ENCODE measurements around the gene CES2.

CES2 gene

GRCh38 chr16:66920299-66920590, 15.1 kb upstream of the CES2 start:
- H3K4me3 ChIP-seq, result no peak overlapping the region
- no peaks in the 10 kb centered on the region for H3K36me3 ChIP-seq
- peak overlapping the region in 1 of 11 experiments; percentile 18; a peak in 1 of 22 replicates for H3K9ac ChIP-seq
- no peak overlapping the region for H3K27ac ChIP-seq
- H3K27me3 ChIP-seq, result peaks cover 11 to 24% (median 13%) of the 10 kb centered on the region in 11 experiments
- peak overlapping the region in 8 of 11 experiments; percentile 12 to 64 (median 39); a peak in 10 of 22 replicates for H3K4me2 ChIP-seq
- H3K9me3 ChIP-seq (replicated peaks in 1 of 11), result no peaks in the 10 kb centered on the region
- no peak for TF ChIP-seq Cebpa-rat (IDR thresholded peaks at IDR 0.05)
- peaks cover 23 to 65% (median 62%) of the 10 kb centered on the region in 10 experiments for H3K4me1 ChIP-seq
- 0 out of 22 replicates have a peak, but pooled peaks cover 0 to 17% (median 0%) of the 10 kb centered on the region in 11 experiments for H4K20me1 ChIP-seq

- H3K4me1 ChIP-seq, result peaks cover 31 to 74% (median 70%) of the 10 kb centered on the region in 10 experiments
- peak overlapping the region in 9 of 11 experiments; percentile 15 to 97 (median 93); a peak in 17 of 22 replicates for H3K4me2 ChIP-seq
- H3K27me3 ChIP-seq, result peaks cover 20 to 33% (median 22%) of the 10 kb centered on the region in 11 experiments
Measured at GRCh38 chr16:66920924-66921680, 14.2 kb upstream of the CES2 start.

GRCh38 chr16:66921729-66922450, 13.4 kb upstream of the CES2 start:
- H3K27ac ChIP-seq, result peak overlapping the region in 6 of 11 experiments; percentile 71 to 93 (median 81); a peak in 12 of 22 replicates
- peak overlapping the region in 9 of 11 experiments; percentile 15 to 97 (median 93); a peak in 17 of 22 replicates for H3K4me2 ChIP-seq
- no peaks in the 10 kb centered on the region for H3K9me3 ChIP-seq (replicated peaks in 1 of 11)
- no peaks in the 10 kb centered on the region for H3K36me3 ChIP-seq
- peaks cover 39 to 82% (median 78%) of the 10 kb centered on the region in 10 experiments for H3K4me1 ChIP-seq
- H4K20me1 ChIP-seq, result 0 out of 22 replicates have a peak, but pooled peaks cover 0 to 20% (median 0%) of the 10 kb centered on the region in 11 experiments
- TF ChIP-seq Cebpa-rat (IDR thresholded peaks at IDR 0.05), result no peak
- H3K27me3 ChIP-seq, result peaks cover 28 to 38% (median 30%) of the 10 kb centered on the region in 11 experiments
- H3K9ac ChIP-seq, result peak overlapping the region in 4 of 11 experiments; percentile 11 to 81 (median 78); a peak in 6 of 22 replicates
- H3K4me3 ChIP-seq, result no peak overlapping the region

More at GRCh38 chr16:66920924-66921680, 14.2 kb upstream of the CES2 start:
- H3K4me3 ChIP-seq, result no peak overlapping the region
- peak overlapping the region in 2 of 11 experiments; percentile 7 to 41; a peak in 4 of 22 replicates for H3K9ac ChIP-seq
- no peaks in the 10 kb centered on the region for H3K9me3 ChIP-seq (replicated peaks in 1 of 11)
- H4K20me1 ChIP-seq, result 0 out of 22 replicates have a peak, but pooled peaks cover 0 to 17% (median 0%) of the 10 kb centered on the region in 11 experiments
- H3K27ac ChIP-seq, result peak overlapping the region in 6 of 11 experiments; percentile 30 to 93 (median 74); a peak in 10 of 22 replicates
- TF ChIP-seq Cebpa-rat (IDR thresholded peaks at IDR 0.05), result no peak
- H3K36me3 ChIP-seq, result no peaks in the 10 kb centered on the region

GRCh38 chr16:66923247-66923731, 12.0 kb upstream of the CES2 start:
- peaks cover 29 to 38% (median 34%) of the 10 kb centered on the region in 11 experiments for H3K27me3 ChIP-seq
- H3K4me3 ChIP-seq, result peak overlapping the region in 8 of 10 experiments; percentile 8 to 59 (median 34); a peak in 11 of 20 replicates
- TF ChIP-seq Cebpa-rat (IDR thresholded peaks at IDR 0.05), result no peak
- H3K27ac ChIP-seq, result peak overlapping the region in 8 of 11 experiments; percentile 53 to 93 (median 74); a peak in 16 of 22 replicates
- no peaks in the 10 kb centered on the region for H3K9me3 ChIP-seq (replicated peaks in 1 of 11)
- peaks cover 53 to 96% (median 92%) of the 10 kb centered on the region in 10 experiments for H3K4me1 ChIP-seq
- peak overlapping the region; percentile 50 to 97 (median 89) for H3K4me2 ChIP-seq
- peak overlapping the region in 9 of 11 experiments; percentile 16 to 81 (median 66); a peak in 17 of 22 replicates for H3K9ac ChIP-seq
- H3K36me3 ChIP-seq, result no peaks in the 10 kb centered on the region
- H4K20me1 ChIP-seq, result peaks cover 0 to 24% (median 0%) of the 10 kb centered on the region in 11 experiments; a peak in 2 of 22 replicates

DNA sequence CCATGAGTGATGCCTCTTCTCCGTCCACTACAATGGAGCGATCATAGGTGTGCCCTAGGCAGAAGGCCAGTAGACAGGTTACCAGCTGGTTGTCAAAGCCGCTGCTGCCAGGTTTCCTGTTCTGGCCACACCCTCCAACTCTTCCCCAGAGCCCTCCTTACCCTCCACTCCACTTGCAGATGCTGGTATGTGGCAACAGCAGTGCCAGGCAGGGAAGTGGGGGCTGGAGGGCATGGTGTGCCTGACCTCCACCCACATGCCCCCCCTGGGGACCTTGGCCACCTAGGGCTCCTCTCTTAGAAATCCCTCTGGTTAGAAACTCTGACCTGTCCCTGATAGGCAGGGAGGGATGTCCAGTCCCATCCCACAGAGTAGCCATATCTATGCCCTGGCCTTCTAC, 11.4 kb upstream of the CES2 start:
- Histone ChIP-seq H3K4me3 (peak overlapping the region in 7 of 10 experiments; percentile 8 to 59 (median 35); a peak in 10 of 20 replicates), H3K27ac (peak overlapping the region in 7 of 11 experiments; percentile 65 to 93 (median 75); a peak in 13 of 22 replicates), H3K36me3 (no peaks in the 10 kb centered on the region), H3K4me2 (peak overlapping the region; percentile 50 to 97 (median 89)), H3K9ac (peak overlapping the region in 8 of 11 experiments; percentile 47 to 81 (median 68); a peak in 12 of 22 replicates), H3K4me1 (peaks cover 59 to 99% (median 96%) of the 10 kb centered on the region in 10 experiments), H4K20me1 (peaks cover 0 to 24% (median 0%) of the 10 kb centered on the region in 11 experiments; a peak in 2 of 22 replicates), H3K9me3 (replicated peaks in 1 of 11) (no peaks in the 10 kb centered on the region), H3K27me3 (peaks cover 29 to 38% (median 34%) of the 10 kb centered on the region in 11 experiments)
- TF ChIP-seq Cebpa-rat (IDR thresholded peaks at IDR 0.05), result peak in 6 of 11 experiments; percentile 29 to 85 (median 70); a peak in 7 of 22 replicates

GRCh38 chr16:66924527-66925321, 10.6 kb upstream of the CES2 start:
- Histone ChIP-seq H3K27ac (peak overlapping the region in 6 of 11 experiments; percentile 71 to 93 (median 81); a peak in 12 of 22 replicates), H3K4me1 (peaks cover 63 to 93% (median 88%) of the 10 kb centered on the region in 10 experiments), H4K20me1 (peaks cover 0 to 24% (median 0%) of the 10 kb centered on the region in 11 experiments; a peak in 2 of 22 replicates), H3K27me3 (peaks cover 29 to 38% (median 34%) of the 10 kb centered on the region in 11 experiments), H3K4me2 (peak overlapping the region; percentile 77 to 97 (median 92)), H3K4me3 (peak overlapping the region; percentile 35 to 59 (median 50); a peak in 19 of 20 replicates), H3K9me3 (replicated peaks in 1 of 11) (no peaks in the 10 kb centered on the region), H3K36me3 (no peaks in the 10 kb centered on the region), H3K9ac (peak overlapping the region in 7 of 11 experiments; percentile 18 to 81 (median 69); a peak in 8 of 22 replicates)
- no peak for TF ChIP-seq Cebpa-rat (IDR thresholded peaks at IDR 0.05)

- H3K4me3 ChIP-seq, result peak within 1 kb of the TSS; percentile 35 to 59 (median 50); a peak in 19 of 20 replicates
- peak within 1 kb of the TSS in 7 of 11 experiments; percentile 18 to 81 (median 69); a peak in 9 of 22 replicates for H3K9ac ChIP-seq
Measured at GRCh38 chr16:66925322-66925840, 9.9 kb upstream of the CES2 start, which contains the start of gene RRAD. RRAD (minus strand) TSS chr16:66925535; CDS start chr16:66925179, 356 bp downstream.

More at GRCh38 chr16:66925322-66925840, 9.9 kb upstream of the CES2 start, which contains the start of gene RRAD:
- Histone ChIP-seq H3K27me3 (peaks cover 29 to 38% (median 34%) of the 10 kb centered on the region in 11 experiments), H3K27ac (peak within 1 kb of the TSS in 8 of 11 experiments; percentile 71 to 93 (median 81); a peak in 15 of 22 replicates), H3K9me3 (replicated peaks in 1 of 11) (no peaks in the 10 kb centered on the region), H3K4me1 (peaks cover 63 to 87% (median 83%) of the 10 kb centered on the region in 10 experiments), H4K20me1 (peaks cover 0 to 24% (median 0%) of the 10 kb centered on the region in 11 experiments; a peak in 2 of 22 replicates), H3K36me3 (peaks cover 0 to 5% (median 0%) of the 10 kb centered on the region in 11 experiments; a peak in 2 of 22 replicates), H3K4me2 (peak within 1 kb of the TSS; percentile 77 to 97 (median 92))
- no peak for TF ChIP-seq Cebpa-rat (IDR thresholded peaks at IDR 0.05)
